A549 (cell line): ENCODE measurements around the gene ESYT1. TPM values are rescaled to one million over a fixed set of nuclear protein-coding genes. Genes with fewer than 3 reads are reported as not detected.

Experiments
- ATAC-seq, 2 experiments: fragments of 200-7000 bp in 1 of 2; fragments of >200 bp in 1 of 2; cut with Nextera tagmentation in 1 of 2; cut with Tn5 transposase in 1 of 2; 3 replicates each; pipeline versions ENCODE4 v1.8.0 to v1.9.1; 2018 to 2020; ENCODE audit warnings: mild to moderate bottlenecking in 1 of 2, moderate library complexity in 1 of 2
- CTCF ChIA-PET: fragments of 300-600 bp; sonication (Branson Sonifier 250); formaldehyde crosslinking; extraction: SDS; loops from one replicate; lab custom pipeline; 2021; ENCODE audit warnings: antibody characterized with exemption, inconsistent platforms; lab: Yijun Ruan, JAX
- POLR2A ChIA-PET: fragments of 350-600 bp; formaldehyde crosslinking; extraction: SDS; loops from one replicate; lab custom pipeline; 2021; ENCODE audit warnings: antibody characterized with exemption, inconsistent platforms; lab: Yijun Ruan, JAX
- DNase-seq, 2 experiments: peaks; one replicate each; pipeline versions ENCODE4 v3.0.0 to v3.0.0-alpha.2; 2011 to 2016; ENCODE audit warnings: low read depth in 1 of 2, low spot score in 1 of 2
- FAIRE-seq: peaks from 2 replicates; lab custom pipeline; 2011; peaks lifted over from hg19 to GRCh38; lab: Jason Lieb, UNC
- H3K27ac ChIP-seq, 2 experiments: fragments of >200 bp; sonication (Bioruptor Twin); formaldehyde crosslinking; 3 replicates each; pipeline ENCODE4 v1.5.1; 2016 to 2017
- H3K4me1 ChIP-seq: fragments of >200 bp; sonication (Bioruptor Twin); formaldehyde crosslinking; 3 replicates; pipeline ENCODE4 v1.6.1; 2016
- H3K4me2 ChIP-seq: fragments of >200 bp; sonication (Bioruptor Twin); formaldehyde crosslinking; 3 replicates; pipeline ENCODE4 v1.6.1; 2016
- H3K4me3 ChIP-seq: fragments of >200 bp; sonication (Bioruptor Twin); formaldehyde crosslinking; 3 replicates; pipeline ENCODE4 v1.5.1; 2016
- H3K9me3 ChIP-seq: fragments of >200 bp; sonication (Bioruptor Twin); formaldehyde crosslinking; 3 replicates; pipeline ENCODE4 v1.6.1; 2016
- BCL3 ChIP-seq: fragments of >200 bp; sonication (Bioruptor Twin); formaldehyde crosslinking; IDR thresholded peaks from 3 replicates; pipeline ENCODE4 v1.6.1; 2016
- CBX2 ChIP-seq: fragments of 200-600 bp; sonication (generic); IDR thresholded peaks from 2 replicates; pipeline ENCODE4 v1.6.1; 2016; ENCODE audit warnings: low read depth, mild to moderate bottlenecking, borderline replicate concordance
- CEBPB ChIP-seq, 2 experiments: fragments of >200 bp in 1 of 2; sonication (Bioruptor Twin) in 1 of 2; formaldehyde crosslinking in 1 of 2; IDR thresholded peaks; 2 replicates each; pipeline ENCODE4 v1.6.1; 2012 to 2016
- CHD2 ChIP-seq: fragments of 150-350 bp; IDR thresholded peaks from 2 replicates; pipeline ENCODE4 v1.6.1; 2014; ENCODE audit warnings: low read length; ENCODE audit not compliant: partially characterized antibody
- CHD4 ChIP-seq: fragments of 200-600 bp; sonication (generic); IDR thresholded peaks from 2 replicates; pipeline ENCODE4 v1.6.1; 2016; ENCODE audit warnings: antibody characterized with exemption, mild to moderate bottlenecking, borderline replicate concordance
- E2F6 ChIP-seq: IDR thresholded peaks from 2 replicates; pipeline ENCODE4 v1.6.1; 2012; ENCODE audit warnings: low read depth, borderline replicate concordance
- ESRRA ChIP-seq: fragments of 150-350 bp; IDR thresholded peaks from 2 replicates; pipeline ENCODE4 v1.6.1; 2014; ENCODE audit warnings: mild to moderate bottlenecking, low read length, borderline replicate concordance
- FOSL2 ChIP-seq, 2 experiments: fragments of 450-650 bp in 1 of 2; fragments of >200 bp in 1 of 2; sonication (Bioruptor Twin) in 1 of 2; formaldehyde crosslinking; IDR thresholded peaks; 2 replicates each; pipeline versions ENCODE4 v1.5.0 to v1.6.1; 2016 to 2020; ENCODE audit warnings: mild to moderate bottlenecking in 1 of 2, moderate library complexity in 1 of 2
- HOXB13 ChIP-seq: fragments of 250-450 bp; sonication (Bioruptor Pico); IDR thresholded peaks from 2 replicates; pipeline ENCODE4 v1.5.0; 2020; ENCODE audit warnings: low read depth, mild to moderate bottlenecking, moderate library complexity
- MYC ChIP-seq: IDR thresholded peaks from 2 replicates; pipeline ENCODE4 v1.6.1; 2012; ENCODE audit warnings: mild to moderate bottlenecking, inconsistent platforms, low read length, improper control_type of control experiment, borderline replicate concordance
- NR3C1 ChIP-seq: fragments of >200 bp; sonication (Bioruptor Twin); formaldehyde crosslinking; IDR thresholded peaks from 3 replicates; pipeline ENCODE4 v1.6.1; 2017
- PHF8 ChIP-seq: fragments of 200-600 bp; sonication (generic); IDR thresholded peaks from 2 replicates; pipeline ENCODE4 v1.6.1; 2016; ENCODE audit warnings: low read depth, mild to moderate bottlenecking, antibody characterized with exemption, moderate library complexity, borderline replicate concordance
- POLR2A ChIP-seq: IDR thresholded peaks from 2 replicates; pipeline ENCODE4 v1.6.1; 2012; ENCODE audit warnings: mild to moderate bottlenecking, low read length
- RAD21 ChIP-seq, 2 experiments: fragments of >200 bp in 1 of 2; sonication (Bioruptor Twin) in 1 of 2; formaldehyde crosslinking in 1 of 2; IDR thresholded peaks in 1 of 2; conservative IDR thresholded peaks in 1 of 2; 2 replicates in 1 of 2; 3 replicates in 1 of 2; pipeline ENCODE4 v1.6.1; 2012 to 2018; ENCODE audit warnings: inconsistent platforms in 1 of 2
- TP53 ChIP-seq: fragments of 250-450 bp; sonication (Bioruptor Pico); IDR thresholded peaks from 2 replicates; pipeline ENCODE4 v1.5.0; 2021; ENCODE audit warnings: mild to moderate bottlenecking, moderate library complexity
- ZSCAN20 ChIP-seq: fragments of 250-450 bp; sonication (Bioruptor Pico); IDR thresholded peaks from 2 replicates; pipeline ENCODE4 v1.8.0; 2022; ENCODE audit warnings: mild to moderate bottlenecking, moderate library complexity
- WGBS: methylation state at CpG from one replicate; pipeline ENCODE4 v1.1.6; 2017; ENCODE audit errors: missing lambda C conversion rate; 5-methylcytosine and 5-hydroxymethylcytosine counted together
- polyA plus RNA-seq, 4 experiments: library from polyadenylated mRNA; depleted of rRNA in 3 of 4; stranded (reverse); fragments of >200 nt; fragmentation: RNase III in 1 of 4; extraction: RNeasy Plus Mini Kit Qiagen cat#74134 plus additional on column Dnase treatment in 1 of 4; gene quantifications; 2 replicates in 3 of 4; 3 replicates in 1 of 4; pipeline ENCODE4 v1.2.3, GENCODE V29; 2011 to 2017
- TF ChIP-seq, protein P1 (sequence below): fragments of >200 bp; sonication (Bioruptor Twin); formaldehyde crosslinking; IDR thresholded peaks from 3 replicates; pipeline ENCODE4 v1.5.1; 2016
- TF ChIP-seq, protein P2 (sequence below): fragments of 200-600 bp; sonication (generic); IDR thresholded peaks from 2 replicates; pipeline ENCODE4 v1.6.1; 2016; ENCODE audit warnings: antibody characterized with exemption, mild to moderate bottlenecking, moderate library complexity
- TF ChIP-seq, protein P3 (sequence below): fragments of 250-450 bp; sonication (Bioruptor Pico); IDR thresholded peaks from 2 replicates; pipeline ENCODE4 v1.5.0; 2020; ENCODE audit warnings: low read depth, mild to moderate bottlenecking, moderate library complexity

Gene ESYT1
- polyA plus RNA-seq, 2 of the 4 experiments (the other 2 are of a cell fraction): 54.2 to 72.4 TPM

DNA sequence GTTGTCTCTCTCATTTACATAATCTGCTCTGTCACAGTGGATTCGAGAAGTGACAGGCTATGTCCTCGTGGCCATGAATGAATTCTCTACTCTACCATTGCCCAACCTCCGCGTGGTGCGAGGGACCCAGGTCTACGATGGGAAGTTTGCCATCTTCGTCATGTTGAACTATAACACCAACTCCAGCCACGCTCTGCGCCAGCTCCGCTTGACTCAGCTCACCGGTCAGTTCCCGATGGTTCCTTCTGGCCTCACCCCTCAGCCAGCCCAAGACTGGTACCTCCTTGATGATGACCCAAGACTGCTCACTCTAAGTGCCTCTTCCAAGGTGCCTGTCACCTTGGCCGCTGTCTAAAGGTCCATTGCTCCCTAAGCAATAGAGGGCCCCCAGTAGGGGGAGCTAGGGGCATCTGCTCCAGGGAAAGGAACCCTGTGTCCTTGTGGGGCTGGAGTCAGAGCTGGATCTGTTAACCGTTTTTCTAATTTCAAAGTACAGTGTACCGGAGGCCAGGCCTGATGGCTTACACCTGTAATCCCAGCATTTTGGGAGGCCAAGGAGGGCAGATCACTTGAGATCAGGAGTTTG lies 43.0 kb upstream of the ESYT1 start:
- H3K9me3 ChIP-seq: no peaks in the 10 kb centered on the region
- H3K4me3 ChIP-seq: no peak overlapping the region
- 81% methylated on average over 15 of the region's 15 CpGs for WGBS
- peaks cover 30% of the 10 kb centered on the region for H3K4me1 ChIP-seq
- TF ChIP-seq TP53 (CRISPR knock-in tag) (no peak), RAD21 (conservative IDR thresholded peaks at IDR 0.05 in 1 of 2, IDR thresholded peaks at IDR 0.05 in 1 of 2) (peak in 1 of 2 experiments; percentile 42; a peak in 2 of 5 replicates), ESRRA (peak; percentile 73; the same call in 1 of the 2 replicates)
- TF ChIP-seq, protein P1, sequence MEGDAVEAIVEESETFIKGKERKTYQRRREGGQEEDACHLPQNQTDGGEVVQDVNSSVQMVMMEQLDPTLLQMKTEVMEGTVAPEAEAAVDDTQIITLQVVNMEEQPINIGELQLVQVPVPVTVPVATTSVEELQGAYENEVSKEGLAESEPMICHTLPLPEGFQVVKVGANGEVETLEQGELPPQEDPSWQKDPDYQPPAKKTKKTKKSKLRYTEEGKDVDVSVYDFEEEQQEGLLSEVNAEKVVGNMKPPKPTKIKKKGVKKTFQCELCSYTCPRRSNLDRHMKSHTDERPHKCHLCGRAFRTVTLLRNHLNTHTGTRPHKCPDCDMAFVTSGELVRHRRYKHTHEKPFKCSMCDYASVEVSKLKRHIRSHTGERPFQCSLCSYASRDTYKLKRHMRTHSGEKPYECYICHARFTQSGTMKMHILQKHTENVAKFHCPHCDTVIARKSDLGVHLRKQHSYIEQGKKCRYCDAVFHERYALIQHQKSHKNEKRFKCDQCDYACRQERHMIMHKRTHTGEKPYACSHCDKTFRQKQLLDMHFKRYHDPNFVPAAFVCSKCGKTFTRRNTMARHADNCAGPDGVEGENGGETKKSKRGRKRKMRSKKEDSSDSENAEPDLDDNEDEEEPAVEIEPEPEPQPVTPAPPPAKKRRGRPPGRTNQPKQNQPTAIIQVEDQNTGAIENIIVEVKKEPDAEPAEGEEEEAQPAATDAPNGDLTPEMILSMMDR: peak; percentile 31; the same call in 2 of the 3 replicates
- ATAC-seq: peak in 1 of 2 experiments; percentile 65; a peak in 3 of 6 replicates
- DNase-seq: peak; percentile 53 to 62
- no peak overlapping the region for H3K4me2 ChIP-seq
- FAIRE-seq: no peak
- POLR2A ChIA-PET: interaction anchor here (2.1 kb wide), 1 partner anchor 19 kb away, joined by 6 read pairs; the partner anchor contains the start of gene PA2G4
- CTCF ChIA-PET: interaction anchor here (0.5 to 1.9 kb wide), 6 partner anchors 12 to 55 kb away, joined by 3 to 6 read pairs (median 4); no protein-coding TSS in a partner anchor
- no peak overlapping the region for H3K27ac ChIP-seq

- DNase-seq: no peak
- WGBS: 77% methylated on average over 3 of the region's 3 CpGs
- POLR2A ChIA-PET: interaction anchor here (0.7 to 2.1 kb wide), 2 partner anchors 18 to 172 kb away, joined by 4 to 6 read pairs; partner anchors contain the start of gene PA2G4
- H3K4me2 ChIP-seq: no peak overlapping the region
- H3K9me3 ChIP-seq: no peaks in the 10 kb centered on the region
- FAIRE-seq: no peak
- TF ChIP-seq, protein P1: no peak
- TF ChIP-seq PHF8 (no peak), CHD2 (no peak), MYC (no peak), CEBPB (IDR thresholded peaks at IDR 0.05) (no peak), ZSCAN20 (no peak), FOSL2 (IDR thresholded peaks at IDR 0.05) (no peak), FOSL2 (CRISPR knock-in tag; IDR thresholded peaks at IDR 0.05) (no peak)
- TF ChIP-seq, all 56 proteins: peak for 0
- no peak for ATAC-seq
- Histone ChIP-seq H3K27ac (no peak overlapping the region), H3K4me1 (peaks cover 19% of the 10 kb centered on the region), H3K4me3 (no peak overlapping the region)
- CTCF ChIA-PET: interaction anchor here (1.3 to 1.9 kb wide), 5 partner anchors 11 to 56 kb away, joined by 4 to 6 read pairs (median 5); partner anchors contain the start of gene ZC3H10
Measured at GRCh38 chr12:56086096-56086495, 42.0 kb upstream of the ESYT1 start.

- no peak overlapping the region for H3K4me2 ChIP-seq
- no peak for ATAC-seq
- POLR2A ChIA-PET: interaction anchor here (0.7 kb wide), 1 partner anchor 171 kb away, joined by 4 read pairs; no protein-coding TSS in a partner anchor
- TF ChIP-seq CBX2 (no peak), CHD4 (no peak), TP53 (CRISPR knock-in tag) (no peak), BCL3 (no peak), E2F6 (no peak), NR3C1 (no peak), ESRRA (no peak), POLR2A (no peak), HOXB13 (no peak)
- TF ChIP-seq, protein P2, sequence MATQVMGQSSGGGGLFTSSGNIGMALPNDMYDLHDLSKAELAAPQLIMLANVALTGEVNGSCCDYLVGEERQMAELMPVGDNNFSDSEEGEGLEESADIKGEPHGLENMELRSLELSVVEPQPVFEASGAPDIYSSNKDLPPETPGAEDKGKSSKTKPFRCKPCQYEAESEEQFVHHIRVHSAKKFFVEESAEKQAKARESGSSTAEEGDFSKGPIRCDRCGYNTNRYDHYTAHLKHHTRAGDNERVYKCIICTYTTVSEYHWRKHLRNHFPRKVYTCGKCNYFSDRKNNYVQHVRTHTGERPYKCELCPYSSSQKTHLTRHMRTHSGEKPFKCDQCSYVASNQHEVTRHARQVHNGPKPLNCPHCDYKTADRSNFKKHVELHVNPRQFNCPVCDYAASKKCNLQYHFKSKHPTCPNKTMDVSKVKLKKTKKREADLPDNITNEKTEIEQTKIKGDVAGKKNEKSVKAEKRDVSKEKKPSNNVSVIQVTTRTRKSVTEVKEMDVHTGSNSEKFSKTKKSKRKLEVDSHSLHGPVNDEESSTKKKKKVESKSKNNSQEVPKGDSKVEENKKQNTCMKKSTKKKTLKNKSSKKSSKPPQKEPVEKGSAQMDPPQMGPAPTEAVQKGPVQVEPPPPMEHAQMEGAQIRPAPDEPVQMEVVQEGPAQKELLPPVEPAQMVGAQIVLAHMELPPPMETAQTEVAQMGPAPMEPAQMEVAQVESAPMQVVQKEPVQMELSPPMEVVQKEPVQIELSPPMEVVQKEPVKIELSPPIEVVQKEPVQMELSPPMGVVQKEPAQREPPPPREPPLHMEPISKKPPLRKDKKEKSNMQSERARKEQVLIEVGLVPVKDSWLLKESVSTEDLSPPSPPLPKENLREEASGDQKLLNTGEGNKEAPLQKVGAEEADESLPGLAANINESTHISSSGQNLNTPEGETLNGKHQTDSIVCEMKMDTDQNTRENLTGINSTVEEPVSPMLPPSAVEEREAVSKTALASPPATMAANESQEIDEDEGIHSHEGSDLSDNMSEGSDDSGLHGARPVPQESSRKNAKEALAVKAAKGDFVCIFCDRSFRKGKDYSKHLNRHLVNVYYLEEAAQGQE: no peak
- TF ChIP-seq, protein P3, sequence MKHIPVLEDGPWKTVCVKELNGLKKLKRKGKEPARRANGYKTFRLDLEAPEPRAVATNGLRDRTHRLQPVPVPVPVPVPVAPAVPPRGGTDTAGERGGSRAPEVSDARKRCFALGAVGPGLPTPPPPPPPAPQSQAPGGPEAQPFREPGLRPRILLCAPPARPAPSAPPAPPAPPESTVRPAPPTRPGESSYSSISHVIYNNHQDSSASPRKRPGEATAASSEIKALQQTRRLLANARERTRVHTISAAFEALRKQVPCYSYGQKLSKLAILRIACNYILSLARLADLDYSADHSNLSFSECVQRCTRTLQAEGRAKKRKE (CRISPR knock-in tag): no peak
Measured at GRCh38 chr12:56086608-56087007, 41.5 kb upstream of the ESYT1 start.

More at GRCh38 chr12:56086608-56087007, 41.5 kb upstream of the ESYT1 start:
- Histone ChIP-seq H3K27ac (no peak overlapping the region), H3K4me1 (peaks cover 14% of the 10 kb centered on the region), H3K4me3 (no peak overlapping the region), H3K9me3 (no peaks in the 10 kb centered on the region)
- no peak for DNase-seq
- CTCF ChIA-PET: interaction anchor here (1.3 to 1.9 kb wide), 5 partner anchors 10 to 57 kb away, joined by 4 to 6 read pairs (median 5); partner anchors contain the start of gene ZC3H10
- WGBS: 79% methylated on average over 6 of the region's 6 CpGs
- FAIRE-seq: no peak
